ENCODE results near the gene KRT74.

The KRT74 gene

DNA sequence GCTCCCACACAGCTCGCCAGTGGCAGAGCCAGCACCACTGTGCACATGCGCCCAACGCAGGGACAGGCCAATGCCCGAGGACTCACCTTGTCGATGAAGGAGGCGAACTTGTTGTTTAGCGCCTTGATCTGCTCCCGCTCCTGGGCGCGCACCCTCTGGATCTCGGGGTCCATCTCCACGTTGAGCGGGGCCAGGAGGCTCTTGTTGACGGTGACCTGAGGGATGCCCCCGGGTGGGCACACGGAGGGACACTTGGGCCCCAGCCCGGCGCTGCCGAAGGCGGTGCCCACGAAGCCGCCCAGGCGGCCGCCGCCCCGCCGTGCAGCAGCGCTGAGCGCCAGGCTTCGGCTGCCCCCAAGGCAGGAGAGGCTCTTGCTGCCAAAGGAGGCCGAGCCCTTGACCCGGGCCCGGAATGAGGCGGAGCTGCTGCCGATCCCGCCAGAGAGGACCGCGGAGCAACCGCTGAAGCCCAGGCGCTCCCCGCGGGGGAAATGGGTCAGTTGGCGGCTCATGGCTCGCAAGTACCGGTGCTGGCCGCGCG lies 27.4 kb upstream of the KRT74 start, which contains the start of gene KRT72:
Gene KRT72 (minus strand): TSS at position 523 of the 541 bp plus-strand sequence. CDS start 11 bp downstream, at position 512.
- no peak within 1 kb of the TSS for H3K9ac ChIP-seq (ENCODE audit: low read length)
- no peaks in the 10 kb centered on the region for H3K9me3 ChIP-seq (ENCODE audit: low read length)
- no peaks in the 10 kb centered on the region for H4K20me1 ChIP-seq (ENCODE audit: insufficient read depth, low read length)
- H3K4me3 ChIP-seq (ENCODE audit: low read depth, low read length, poor library complexity, severe bottlenecking): no peak within 1 kb of the TSS
- no peak within 1 kb of the TSS for H3K4me2 ChIP-seq (ENCODE audit: low read length)
- H3K4me1 ChIP-seq (ENCODE audit: insufficient read depth, low read length, severe bottlenecking): no peaks in the 10 kb centered on the region
- TF ChIP-seq, protein P1, sequence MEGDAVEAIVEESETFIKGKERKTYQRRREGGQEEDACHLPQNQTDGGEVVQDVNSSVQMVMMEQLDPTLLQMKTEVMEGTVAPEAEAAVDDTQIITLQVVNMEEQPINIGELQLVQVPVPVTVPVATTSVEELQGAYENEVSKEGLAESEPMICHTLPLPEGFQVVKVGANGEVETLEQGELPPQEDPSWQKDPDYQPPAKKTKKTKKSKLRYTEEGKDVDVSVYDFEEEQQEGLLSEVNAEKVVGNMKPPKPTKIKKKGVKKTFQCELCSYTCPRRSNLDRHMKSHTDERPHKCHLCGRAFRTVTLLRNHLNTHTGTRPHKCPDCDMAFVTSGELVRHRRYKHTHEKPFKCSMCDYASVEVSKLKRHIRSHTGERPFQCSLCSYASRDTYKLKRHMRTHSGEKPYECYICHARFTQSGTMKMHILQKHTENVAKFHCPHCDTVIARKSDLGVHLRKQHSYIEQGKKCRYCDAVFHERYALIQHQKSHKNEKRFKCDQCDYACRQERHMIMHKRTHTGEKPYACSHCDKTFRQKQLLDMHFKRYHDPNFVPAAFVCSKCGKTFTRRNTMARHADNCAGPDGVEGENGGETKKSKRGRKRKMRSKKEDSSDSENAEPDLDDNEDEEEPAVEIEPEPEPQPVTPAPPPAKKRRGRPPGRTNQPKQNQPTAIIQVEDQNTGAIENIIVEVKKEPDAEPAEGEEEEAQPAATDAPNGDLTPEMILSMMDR (IDR thresholded peaks at IDR 0.05; ENCODE audit: low read length): no peak
- no peak for TF ChIP-seq EZH2 (IDR thresholded peaks at IDR 0.05; ENCODE audit: borderline replicate concordance, low read length)
- no peak within 1 kb of the TSS for H2AFZ ChIP-seq (ENCODE audit: low read length)
- H3K9me2 ChIP-seq (ENCODE audit: low read depth, low read length): no peaks in the 10 kb centered on the region
- no peak within 1 kb of the TSS for H3K27ac ChIP-seq (ENCODE audit: low read depth, low read length, poor library complexity, severe bottlenecking)
- no peaks in the 10 kb centered on the region for H3K36me3 ChIP-seq (ENCODE audit: insufficient read depth, low read length)
- 0 out of 2 replicates have a peak, but pooled peaks cover 3% of the 10 kb centered on the region for H3K27me3 ChIP-seq (ENCODE audit: insufficient read depth, low read length)
- no peaks in the 10 kb centered on the region for H3F3A ChIP-seq (ENCODE audit: insufficient read depth, low read length)
- H3K79me2 ChIP-seq (ENCODE audit: insufficient read depth, low read length): no peaks in the 10 kb centered on the region

DNA sequence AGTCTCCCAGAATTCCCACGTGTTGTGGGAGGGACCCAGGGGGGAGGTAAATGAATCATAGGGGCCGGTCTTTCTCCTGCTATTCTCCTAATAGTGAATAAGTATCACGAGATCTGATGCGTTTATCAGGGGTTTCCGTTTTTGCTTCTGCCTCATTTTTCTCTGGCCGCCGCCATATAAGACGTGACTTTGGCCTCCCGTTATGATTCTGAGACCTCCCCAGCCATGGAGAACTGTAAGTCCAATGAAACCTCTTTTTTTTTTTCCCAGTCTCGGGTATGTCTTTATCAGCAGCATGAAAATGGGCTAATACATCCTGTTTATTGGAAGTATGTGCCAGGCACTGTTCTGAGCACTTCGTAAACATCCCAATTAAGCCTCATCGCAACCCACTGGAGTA lies 26.8 kb upstream of the KRT74 start:
- Histone ChIP-seq H3K4me1 (ENCODE audit: insufficient read depth, low read length, severe bottlenecking) (no peaks in the 10 kb centered on the region), H3K79me2 (ENCODE audit: insufficient read depth, low read length) (no peaks in the 10 kb centered on the region), H3K27ac (ENCODE audit: low read depth, low read length, poor library complexity, severe bottlenecking) (no peak overlapping the region), H3K9me3 (ENCODE audit: low read length) (no peaks in the 10 kb centered on the region), H3K9ac (ENCODE audit: low read length) (no peak overlapping the region), H4K20me1 (ENCODE audit: insufficient read depth, low read length) (no peaks in the 10 kb centered on the region), H3K4me2 (ENCODE audit: low read length) (no peak overlapping the region), H2AFZ (ENCODE audit: low read length) (no peak overlapping the region), H3K9me2 (ENCODE audit: low read depth, low read length) (no peaks in the 10 kb centered on the region), H3K27me3 (ENCODE audit: insufficient read depth, low read length) (0 out of 2 replicates have a peak, but pooled peaks cover 3% of the 10 kb centered on the region), H3K36me3 (ENCODE audit: insufficient read depth, low read length) (no peaks in the 10 kb centered on the region), H3K4me3 (ENCODE audit: low read depth, low read length, poor library complexity, severe bottlenecking) (no peak overlapping the region), H3F3A (ENCODE audit: insufficient read depth, low read length) (no peaks in the 10 kb centered on the region)
- TF ChIP-seq, protein P1 (IDR thresholded peaks at IDR 0.05; ENCODE audit: low read length): no peak
- TF ChIP-seq EZH2 (IDR thresholded peaks at IDR 0.05; ENCODE audit: borderline replicate concordance, low read length): no peak

DNA sequence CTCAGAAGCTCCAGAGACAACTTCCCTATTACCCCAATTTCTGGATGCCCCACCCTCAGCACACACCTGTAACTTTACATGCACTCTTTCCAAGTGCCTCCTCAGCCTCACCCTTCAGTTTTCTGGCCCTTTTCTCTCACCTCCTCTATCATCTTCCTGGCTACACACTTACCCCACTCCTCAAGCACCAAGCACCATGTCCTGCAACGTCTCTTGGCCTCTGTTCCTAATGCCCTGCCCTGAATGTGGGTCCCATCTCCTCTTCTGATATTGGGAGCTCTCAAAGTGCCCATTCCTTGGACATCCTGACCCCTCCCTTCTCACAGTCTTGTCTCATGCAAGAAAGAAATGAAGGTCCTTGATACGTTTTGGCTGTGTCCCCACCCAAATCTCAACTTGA lies 26.4 kb upstream of the KRT74 start:
- Histone ChIP-seq H3K79me2 (ENCODE audit: insufficient read depth, low read length) (no peaks in the 10 kb centered on the region), H3K4me2 (ENCODE audit: low read length) (no peak overlapping the region), H3F3A (ENCODE audit: insufficient read depth, low read length) (no peaks in the 10 kb centered on the region), H3K36me3 (ENCODE audit: insufficient read depth, low read length) (no peaks in the 10 kb centered on the region), H3K9ac (ENCODE audit: low read length) (no peak overlapping the region), H4K20me1 (ENCODE audit: insufficient read depth, low read length) (no peaks in the 10 kb centered on the region), H3K4me3 (ENCODE audit: low read depth, low read length, poor library complexity, severe bottlenecking) (no peak overlapping the region), H3K9me3 (ENCODE audit: low read length) (no peaks in the 10 kb centered on the region), H3K9me2 (ENCODE audit: low read depth, low read length) (no peaks in the 10 kb centered on the region), H2AFZ (ENCODE audit: low read length) (no peak overlapping the region), H3K4me1 (ENCODE audit: insufficient read depth, low read length, severe bottlenecking) (no peaks in the 10 kb centered on the region), H3K27ac (ENCODE audit: low read depth, low read length, poor library complexity, severe bottlenecking) (no peak overlapping the region), H3K27me3 (ENCODE audit: insufficient read depth, low read length) (0 out of 2 replicates have a peak, but pooled peaks cover 3% of the 10 kb centered on the region)
- TF ChIP-seq, protein P1 (IDR thresholded peaks at IDR 0.05; ENCODE audit: low read length): no peak
- no peak for TF ChIP-seq EZH2 (IDR thresholded peaks at IDR 0.05; ENCODE audit: borderline replicate concordance, low read length)

Data from OCI-LY1 (cell line).